HepG2 (cell line): ENCODE data around the gene ACSL3. TPM values are rescaled to one million over a fixed set of nuclear protein-coding genes. Genes with fewer than 3 reads are reported as not detected.

Source experiments
- ATF6 ChIP-seq: sonication (generic); formaldehyde crosslinking; conservative IDR thresholded peaks from 2 replicates; pipeline ENCODE4 v1.4.0; 2020; ENCODE audit warnings: missing genetic modification reagents
- CEBPB ChIP-seq: IDR thresholded peaks from 2 replicates; pipeline ENCODE4 v1.6.1; 2011; ENCODE audit warnings: low read depth, low read length, improper control_type of control experiment, borderline replicate concordance
- CENPT ChIP-seq: sonication (generic); formaldehyde crosslinking; IDR thresholded peaks from 2 replicates; pipeline ENCODE4 v1.8.0; 2022; ENCODE audit warnings: low read depth, mild to moderate bottlenecking, moderate library complexity, missing genetic modification reagents
- CHD2 ChIP-seq: IDR thresholded peaks from 2 replicates; pipeline ENCODE4 v1.6.1; 2011; ENCODE audit warnings: low read depth, low read length, improper control_type of control experiment
- FOXK1 ChIP-seq: sonication (generic); formaldehyde crosslinking; IDR thresholded peaks from 2 replicates; pipeline ENCODE4 v1.4.0; 2020; ENCODE audit warnings: low read depth, missing genetic modification reagents, borderline replicate concordance
- GFI1 ChIP-seq: sonication (generic); formaldehyde crosslinking; IDR thresholded peaks from 2 replicates; pipeline ENCODE4 v1.5.0; 2020; ENCODE audit warnings: missing genetic modification reagents, mild to moderate bottlenecking, borderline replicate concordance
- HMG20B ChIP-seq: conservative IDR thresholded peaks from 2 replicates; pipeline ENCODE4 v1.6.1; 2016; ENCODE audit warnings: missing genetic modification reagents, missing compliant biosample characterization
- JARID2 ChIP-seq: sonication (generic); formaldehyde crosslinking; IDR thresholded peaks from 2 replicates; pipeline ENCODE4 v1.8.1; 2023; ENCODE audit warnings: missing genetic modification reagents, inconsistent platforms; ENCODE audit not compliant: insufficient replicate concordance
- KLF13 ChIP-seq: sonication (generic); formaldehyde crosslinking; IDR thresholded peaks from 2 replicates; pipeline ENCODE4 v1.4.0; 2020; ENCODE audit warnings: mild to moderate bottlenecking, missing genetic modification reagents
- PPARG ChIP-seq: conservative IDR thresholded peaks from 2 replicates; pipeline ENCODE4 v1.6.1; 2016; ENCODE audit warnings: missing biosample characterization, missing genetic modification reagents
- SETDB1 ChIP-seq: sonication (generic); formaldehyde crosslinking; IDR thresholded peaks from 2 replicates; pipeline ENCODE4 v1.5.1; 2020; ENCODE audit warnings: missing genetic modification reagents, mild to moderate bottlenecking, borderline replicate concordance
- SP5 ChIP-seq: IDR thresholded peaks from 2 replicates; pipeline ENCODE4 v1.6.1; 2016; ENCODE audit warnings: low read depth, borderline replicate concordance
- STAT6 ChIP-seq: sonication (generic); formaldehyde crosslinking; IDR thresholded peaks from 2 replicates; pipeline ENCODE4 v1.4.0; 2020; ENCODE audit warnings: missing genetic modification reagents, mild to moderate bottlenecking, borderline replicate concordance
- U2AF1 ChIP-seq: fragments of 200-400 bp; formaldehyde crosslinking; optimal IDR thresholded peaks from 2 replicates; pipeline ENCODE3; 2017; ENCODE audit warnings: mild to moderate bottlenecking, low read depth, low read length
- ZC3H4 ChIP-seq: sonication (generic); formaldehyde crosslinking; IDR thresholded peaks from 2 replicates; pipeline ENCODE4 v1.4.0; 2020; ENCODE audit warnings: missing genetic modification reagents, borderline replicate concordance
- ZNF292 ChIP-seq: sonication (generic); formaldehyde crosslinking; IDR thresholded peaks from 2 replicates; pipeline ENCODE4 v1.8.1; 2022; ENCODE audit warnings: mild to moderate bottlenecking, low read depth, missing genetic modification reagents, borderline replicate concordance
- ZNF607 ChIP-seq: sonication (generic); formaldehyde crosslinking; IDR thresholded peaks from 2 replicates; pipeline ENCODE4 v1.5.1; 2020; ENCODE audit warnings: missing genetic modification reagents, mild to moderate bottlenecking, borderline replicate concordance
- ZNF766 ChIP-seq: sonication (generic); formaldehyde crosslinking; IDR thresholded peaks from 2 replicates; pipeline ENCODE4 v1.5.0; 2020; ENCODE audit warnings: missing genetic modification reagents, borderline replicate concordance
- polyA plus RNA-seq, 8 experiments: library from polyadenylated mRNA; depleted of rRNA in 3 of 8; stranded (reverse) in 7 of 8; unstranded in 1 of 8; fragments of >200 nt; fragmentation: Illumina TruSeq in 4 of 8; extraction: Trizol in 4 of 8; gene quantifications; 2 replicates each; pipeline versions ENCODE4 v1.2.1 to v1.2.3, GENCODE V29; 2011 to 2016; ENCODE audit warnings: low read depth in 4 of 8, missing spikeins in 1 of 8, mixed read lengths in 1 of 8; ENCODE audit not compliant: insufficient read depth in 1 of 8
- total RNA-seq, 5 experiments: library from RNA; depleted of rRNA; stranded (reverse); fragments of >200 nt; fragmentation: Illumina TruSeq; extraction: Trizol; gene quantifications; 2 replicates each; pipeline ENCODE4 v1.2.3, GENCODE V29; 2016; ENCODE audit warnings: low read depth in 1 of 5
- TF ChIP-seq, protein P1 (sequence below): sonication (generic); formaldehyde crosslinking; IDR thresholded peaks from 2 replicates; pipeline ENCODE4 v1.4.0; 2020; ENCODE audit warnings: missing genetic modification reagents, low read depth, mild to moderate bottlenecking, borderline replicate concordance
- TF ChIP-seq, protein P2 (sequence below): sonication (generic); formaldehyde crosslinking; conservative IDR thresholded peaks from 2 replicates; pipeline ENCODE4 v1.4.0; 2020; ENCODE audit warnings: missing genetic modification reagents

The ACSL3 gene
- total and polyA plus RNA-seq, 2 of the 13 experiments (the other 11 are each of a cell fraction or from before 2014, with no cell fraction given): 305 to 365 TPM

DNA sequence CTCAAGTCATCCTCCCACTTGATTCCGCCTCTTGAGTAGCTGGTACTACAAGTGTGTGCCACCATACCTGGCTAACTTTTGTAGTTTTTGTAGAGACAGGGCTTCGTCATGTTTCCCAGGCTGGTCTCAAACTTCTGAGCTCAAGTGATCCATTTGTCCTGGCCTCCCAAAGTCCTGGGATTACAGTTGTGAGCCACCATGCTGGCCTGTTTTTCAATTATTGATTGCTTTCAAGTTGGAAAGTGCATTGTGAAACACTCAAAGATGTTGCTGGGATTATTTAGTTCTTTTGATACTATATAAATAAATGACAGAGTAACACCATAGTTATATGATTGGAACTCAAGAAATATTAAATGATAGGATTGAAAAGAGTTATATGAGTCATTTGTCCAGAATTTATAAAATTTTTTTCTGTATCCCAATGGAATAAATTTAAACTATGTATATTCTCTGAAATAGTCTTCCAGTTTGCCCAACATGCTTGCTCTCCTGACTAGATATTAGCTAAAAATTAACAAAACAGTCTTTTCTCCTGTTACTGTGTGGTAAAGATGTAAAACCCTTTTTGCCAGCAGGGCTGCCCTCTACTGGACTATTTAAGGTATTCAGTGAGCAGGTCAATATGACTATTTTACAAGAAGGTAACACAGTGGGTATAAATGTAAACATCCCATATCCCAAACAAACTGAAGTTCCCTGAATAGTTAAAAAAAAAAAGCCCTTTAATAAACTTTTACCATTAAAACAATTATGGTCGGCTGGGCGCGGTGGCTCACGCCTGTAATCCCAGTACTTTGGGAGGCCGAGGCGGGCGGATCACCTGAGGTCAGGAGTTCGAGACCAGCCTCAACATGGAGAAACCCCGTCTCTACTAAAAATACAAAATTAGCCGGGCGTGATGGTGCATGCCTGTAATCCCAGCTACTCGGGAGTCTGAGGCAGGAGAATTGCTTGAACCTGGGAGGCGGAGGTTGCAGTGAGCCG is 42.7 kb downstream of the ACSL3 start (continued):
- TF ChIP-seq KLF13 (CRISPR knock-in tag): no peak
- TF ChIP-seq ZNF292 (CRISPR knock-in tag): no peak
- no peak for TF ChIP-seq ZNF607 (CRISPR knock-in tag)
- no peak for TF ChIP-seq HMG20B (CRISPR knock-in tag)
- no peak for TF ChIP-seq SETDB1 (CRISPR knock-in tag)
- TF ChIP-seq JARID2 (CRISPR knock-in tag): no peak
- TF ChIP-seq U2AF1: no peak
- no peak for TF ChIP-seq CHD2
- TF ChIP-seq PPARG: peak; percentile 34; the same call in 1 of the 2 replicates
- TF ChIP-seq, protein P1, sequence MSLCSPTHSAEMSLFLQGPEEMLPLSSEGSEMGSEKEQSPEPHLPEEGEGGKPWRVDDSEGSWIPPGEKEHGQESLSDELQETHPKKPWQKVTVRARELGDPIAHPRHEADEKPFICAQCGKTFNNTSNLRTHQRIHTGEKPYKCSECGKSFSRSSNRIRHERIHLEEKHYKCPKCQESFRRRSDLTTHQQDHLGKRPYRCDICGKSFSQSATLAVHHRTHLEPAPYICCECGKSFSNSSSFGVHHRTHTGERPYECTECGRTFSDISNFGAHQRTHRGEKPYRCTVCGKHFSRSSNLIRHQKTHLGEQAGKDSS: no peak
- TF ChIP-seq STAT6: peak; percentile 38; the same call in 1 of the 2 replicates
- TF ChIP-seq CENPT (CRISPR knock-in tag): no peak
- no peak for TF ChIP-seq ATF6 (CRISPR knock-in tag)
- TF ChIP-seq SP5 (CRISPR knock-in tag): no peak
- no peak for TF ChIP-seq ZNF766
- TF ChIP-seq ZC3H4 (CRISPR knock-in tag): no peak
- peak; percentile 56 for TF ChIP-seq CEBPB
- TF ChIP-seq, protein P2, sequence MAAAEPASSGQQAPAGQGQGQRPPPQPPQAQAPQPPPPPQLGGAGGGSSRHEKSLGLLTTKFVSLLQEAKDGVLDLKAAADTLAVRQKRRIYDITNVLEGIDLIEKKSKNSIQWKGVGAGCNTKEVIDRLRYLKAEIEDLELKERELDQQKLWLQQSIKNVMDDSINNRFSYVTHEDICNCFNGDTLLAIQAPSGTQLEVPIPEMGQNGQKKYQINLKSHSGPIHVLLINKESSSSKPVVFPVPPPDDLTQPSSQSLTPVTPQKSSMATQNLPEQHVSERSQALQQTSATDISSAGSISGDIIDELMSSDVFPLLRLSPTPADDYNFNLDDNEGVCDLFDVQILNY: no peak
- TF ChIP-seq GFI1 (CRISPR knock-in tag): no peak
- TF ChIP-seq FOXK1 (CRISPR knock-in tag): 0 out of 2 replicates have a peak, but pooled peaks have one; percentile 27
